Measurements from ENCODE around the gene AKAP6.

Gene AKAP6

DNA sequence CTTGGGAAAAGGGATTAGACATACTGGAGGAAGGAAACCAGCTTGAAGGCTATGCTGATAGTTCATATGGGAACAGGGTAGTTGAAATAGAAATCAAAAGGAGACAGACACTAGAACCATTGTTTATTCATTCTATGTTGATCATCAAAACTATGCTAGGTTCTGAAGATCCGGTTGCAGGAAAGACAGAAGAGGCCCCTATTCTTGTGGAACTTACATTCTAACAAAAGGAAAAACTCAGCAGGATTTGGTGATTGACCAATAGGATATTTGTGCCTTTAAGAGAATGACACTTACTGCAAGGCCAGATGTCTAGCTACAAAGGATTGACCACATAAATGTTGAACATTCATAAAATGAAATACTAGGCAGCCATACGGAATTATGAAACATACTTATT, 179.2 kb downstream of the AKAP6 start:
- Histone ChIP-seq H3K27me3 (ENCODE audit: control insufficient read depth in 1 of 2, insufficient read depth in 2 of 2, low read length in 2 of 2) (no peaks in the 10 kb centered on the region), H3K4me1 (ENCODE audit: insufficient read depth, low read length) (peaks cover 25% of the 10 kb centered on the region), H3K9ac (ENCODE audit: low read length) (no peak overlapping the region), H3K36me3 (ENCODE audit: insufficient read depth, low read length) (no peaks in the 10 kb centered on the region), H3K4me3 (ENCODE audit: low read depth in 1 of 2, low read length in 2 of 2) (no peak overlapping the region), H3K9me3 (ENCODE audit: low read length) (no peaks in the 10 kb centered on the region), H3K27ac (ENCODE audit: low read depth, low read length) (no peak overlapping the region)

GRCh38 chr14:32509632-32510187, 180.6 kb downstream of the AKAP6 start:
- Histone ChIP-seq H3K9me3 (ENCODE audit: low read length) (no peaks in the 10 kb centered on the region), H3K27ac (ENCODE audit: low read depth, low read length) (peak overlapping the region; percentile 65), H3K27me3 (ENCODE audit: control insufficient read depth in 1 of 2, insufficient read depth in 2 of 2, low read length in 2 of 2) (no peaks in the 10 kb centered on the region), H3K4me3 (ENCODE audit: low read depth in 1 of 2, low read length in 2 of 2) (peak overlapping the region in 1 of 2 donors; percentile 10), H3K4me1 (ENCODE audit: insufficient read depth, low read length) (peaks cover 31% of the 10 kb centered on the region), H3K9ac (ENCODE audit: low read length) (no peak overlapping the region), H3K36me3 (ENCODE audit: insufficient read depth, low read length) (no peaks in the 10 kb centered on the region)

- H3K36me3 ChIP-seq (ENCODE audit: insufficient read depth, low read length) = no peaks in the 10 kb centered on the region
- H3K4me3 ChIP-seq (ENCODE audit: low read depth in 1 of 2, low read length in 2 of 2) = no peak overlapping the region
- no peaks in the 10 kb centered on the region for H3K9me3 ChIP-seq (ENCODE audit: low read length)
- H3K9ac ChIP-seq (ENCODE audit: low read length) = no peak overlapping the region
- peaks cover 31% of the 10 kb centered on the region for H3K4me1 ChIP-seq (ENCODE audit: insufficient read depth, low read length)
- H3K27me3 ChIP-seq (ENCODE audit: control insufficient read depth in 1 of 2, insufficient read depth in 2 of 2, low read length in 2 of 2) = no peaks in the 10 kb centered on the region
- peak overlapping the region; percentile 49 for H3K27ac ChIP-seq (ENCODE audit: low read depth, low read length)
Measured at GRCh38 chr14:32510815-32511214, 181.7 kb downstream of the AKAP6 start.

- no peak overlapping the region for H3K4me3 ChIP-seq (ENCODE audit: low read depth in 1 of 2, low read length in 2 of 2)
- no peak overlapping the region for H3K9ac ChIP-seq (ENCODE audit: low read length)
- no peaks in the 10 kb centered on the region for H3K9me3 ChIP-seq (ENCODE audit: low read length)
- no peak overlapping the region for H3K27ac ChIP-seq (ENCODE audit: low read depth, low read length)
- H3K36me3 ChIP-seq (ENCODE audit: insufficient read depth, low read length) = no peaks in the 10 kb centered on the region
- no peaks in the 10 kb centered on the region for H3K27me3 ChIP-seq (ENCODE audit: control insufficient read depth in 1 of 2, insufficient read depth in 2 of 2, low read length in 2 of 2)
- peaks cover 31% of the 10 kb centered on the region for H3K4me1 ChIP-seq (ENCODE audit: insufficient read depth, low read length)
Measured at GRCh38 chr14:32512348-32512747, 183.2 kb downstream of the AKAP6 start.

- Histone ChIP-seq H3K9ac (ENCODE audit: low read length) (no peak overlapping the region), H3K4me1 (ENCODE audit: insufficient read depth, low read length) (peaks cover 31% of the 10 kb centered on the region), H3K27ac (ENCODE audit: low read depth, low read length) (no peak overlapping the region)
Measured at GRCh38 chr14:32512813-32513212, 183.7 kb downstream of the AKAP6 start.

GRCh38 chr14:32513571-32514009, 184.5 kb downstream of the AKAP6 start:
- peaks cover 31% of the 10 kb centered on the region for H3K4me1 ChIP-seq (ENCODE audit: insufficient read depth, low read length)
- no peaks in the 10 kb centered on the region for H3K36me3 ChIP-seq (ENCODE audit: insufficient read depth, low read length)
- no peak overlapping the region for H3K9ac ChIP-seq (ENCODE audit: low read length)
- no peaks in the 10 kb centered on the region for H3K27me3 ChIP-seq (ENCODE audit: control insufficient read depth in 1 of 2, insufficient read depth in 2 of 2, low read length in 2 of 2)
- H3K9me3 ChIP-seq (ENCODE audit: low read length) = no peaks in the 10 kb centered on the region
- H3K27ac ChIP-seq (ENCODE audit: low read depth, low read length) = no peak overlapping the region
- H3K4me3 ChIP-seq (ENCODE audit: low read depth in 1 of 2, low read length in 2 of 2) = no peak overlapping the region

More at GRCh38 chr14:32512813-32513212, 183.7 kb downstream of the AKAP6 start:
- no peak overlapping the region for H3K4me3 ChIP-seq (ENCODE audit: low read depth in 1 of 2, low read length in 2 of 2)
- no peaks in the 10 kb centered on the region for H3K36me3 ChIP-seq (ENCODE audit: insufficient read depth, low read length)
- no peaks in the 10 kb centered on the region for H3K27me3 ChIP-seq (ENCODE audit: control insufficient read depth in 1 of 2, insufficient read depth in 2 of 2, low read length in 2 of 2)
- no peaks in the 10 kb centered on the region for H3K9me3 ChIP-seq (ENCODE audit: low read length)

DNA sequence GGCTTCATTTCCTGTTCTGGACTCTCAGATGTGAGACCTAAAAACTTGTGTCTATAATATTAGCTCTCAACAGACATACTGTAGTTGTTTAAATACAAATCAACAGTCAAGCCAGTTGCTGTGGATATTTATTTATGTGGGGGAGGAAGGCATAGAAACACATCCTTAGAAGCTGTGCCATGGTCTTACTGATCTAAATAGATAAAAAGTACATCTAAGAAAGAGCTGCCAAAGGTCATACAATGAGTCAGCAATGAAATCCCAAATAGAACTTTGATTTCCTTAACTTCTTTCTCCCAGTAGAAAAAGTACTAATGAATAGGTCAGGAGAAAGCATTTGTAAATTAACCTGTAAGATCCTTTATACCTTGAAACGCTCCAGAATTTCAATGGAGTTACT, 185.1 kb downstream of the AKAP6 start:
- H3K9ac ChIP-seq (ENCODE audit: low read length) = no peak overlapping the region
- H3K27ac ChIP-seq (ENCODE audit: low read depth, low read length) = no peak overlapping the region
- no peak overlapping the region for H3K4me3 ChIP-seq (ENCODE audit: low read depth in 1 of 2, low read length in 2 of 2)
- no peaks in the 10 kb centered on the region for H3K36me3 ChIP-seq (ENCODE audit: insufficient read depth, low read length)
- peaks cover 29% of the 10 kb centered on the region for H3K4me1 ChIP-seq (ENCODE audit: insufficient read depth, low read length)
- H3K27me3 ChIP-seq (ENCODE audit: control insufficient read depth in 1 of 2, insufficient read depth in 2 of 2, low read length in 2 of 2) = no peaks in the 10 kb centered on the region
- no peaks in the 10 kb centered on the region for H3K9me3 ChIP-seq (ENCODE audit: low read length)

DNA sequence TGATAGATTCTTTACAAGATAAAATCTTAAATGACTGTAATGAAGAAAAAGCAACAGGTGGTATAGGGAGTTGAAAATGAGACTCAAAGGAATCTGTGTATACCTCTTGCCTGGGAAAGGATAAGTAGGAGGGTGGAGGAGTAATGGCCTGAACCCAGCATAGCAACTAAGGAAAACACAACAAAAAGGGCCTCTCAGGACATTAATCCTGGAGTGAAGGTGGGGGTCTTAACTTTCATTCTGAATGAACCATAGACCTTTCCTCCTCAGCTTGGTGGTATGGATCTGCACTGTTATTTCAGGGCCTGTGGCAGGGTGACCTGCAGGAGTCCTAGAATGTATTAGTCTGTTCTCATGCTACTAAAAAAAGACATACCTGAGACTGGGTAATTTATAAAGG, 185.6 kb downstream of the AKAP6 start:
- Histone ChIP-seq H3K9ac (ENCODE audit: low read length) (no peak overlapping the region), H3K27me3 (ENCODE audit: control insufficient read depth in 1 of 2, insufficient read depth in 2 of 2, low read length in 2 of 2) (no peaks in the 10 kb centered on the region), H3K9me3 (ENCODE audit: low read length) (no peaks in the 10 kb centered on the region), H3K36me3 (ENCODE audit: insufficient read depth, low read length) (no peaks in the 10 kb centered on the region), H3K27ac (ENCODE audit: low read depth, low read length) (no peak overlapping the region), H3K4me3 (ENCODE audit: low read depth in 1 of 2, low read length in 2 of 2) (no peak overlapping the region), H3K4me1 (ENCODE audit: insufficient read depth, low read length) (peaks cover 25% of the 10 kb centered on the region)

- H3K9ac ChIP-seq (ENCODE audit: low read length) = no peak overlapping the region
- H3K4me1 ChIP-seq (ENCODE audit: insufficient read depth, low read length) = no peaks in the 10 kb centered on the region
- no peaks in the 10 kb centered on the region for H3K27me3 ChIP-seq (ENCODE audit: control insufficient read depth in 1 of 2, insufficient read depth in 2 of 2, low read length in 2 of 2)
- H3K9me3 ChIP-seq (ENCODE audit: low read length) = no peaks in the 10 kb centered on the region
- no peak overlapping the region for H3K27ac ChIP-seq (ENCODE audit: low read depth, low read length)
- no peaks in the 10 kb centered on the region for H3K36me3 ChIP-seq (ENCODE audit: insufficient read depth, low read length)
- H3K4me3 ChIP-seq (ENCODE audit: low read depth in 1 of 2, low read length in 2 of 2) = no peak overlapping the region
Measured at GRCh38 chr14:32524609-32525375, 195.7 kb downstream of the AKAP6 start.

GRCh38 chr14:32525591-32525990, 196.5 kb downstream of the AKAP6 start:
- Histone ChIP-seq H3K4me1 (ENCODE audit: insufficient read depth, low read length) (no peaks in the 10 kb centered on the region), H3K27ac (ENCODE audit: low read depth, low read length) (no peak overlapping the region), H3K36me3 (ENCODE audit: insufficient read depth, low read length) (no peaks in the 10 kb centered on the region)

GRCh38 chr14:32530800-32531199, 201.7 kb downstream of the AKAP6 start:
- Histone ChIP-seq H3K9me3 (ENCODE audit: low read length) (no peaks in the 10 kb centered on the region), H3K36me3 (ENCODE audit: insufficient read depth, low read length) (no peaks in the 10 kb centered on the region), H3K4me1 (ENCODE audit: insufficient read depth, low read length) (no peaks in the 10 kb centered on the region), H3K4me3 (ENCODE audit: low read depth in 1 of 2, low read length in 2 of 2) (no peak overlapping the region), H3K9ac (ENCODE audit: low read length) (no peak overlapping the region), H3K27ac (ENCODE audit: low read depth, low read length) (no peak overlapping the region), H3K27me3 (ENCODE audit: control insufficient read depth in 1 of 2, insufficient read depth in 2 of 2, low read length in 2 of 2) (no peaks in the 10 kb centered on the region)

More at GRCh38 chr14:32525591-32525990, 196.5 kb downstream of the AKAP6 start:
- Histone ChIP-seq H3K4me3 (ENCODE audit: low read depth in 1 of 2, low read length in 2 of 2) (no peak overlapping the region), H3K9ac (ENCODE audit: low read length) (no peak overlapping the region), H3K27me3 (ENCODE audit: control insufficient read depth in 1 of 2, insufficient read depth in 2 of 2, low read length in 2 of 2) (no peaks in the 10 kb centered on the region), H3K9me3 (ENCODE audit: low read length) (no peaks in the 10 kb centered on the region)
